DND-41 (cell line): ENCODE data around the gene KCNC4.

ENCODE experiments used
- ATAC-seq: fragments of 200-7000 bp; cut with Tn5 transposase; 3 replicates; pipeline ENCODE4 v1.9.1; 2021; ENCODE audit warnings: low read depth; ENCODE audit not compliant: insufficient read depth
- DNase-seq: peaks from one replicate; pipeline ENCODE4 v3.0.0-alpha.2; 2020
- H2AFZ ChIP-seq: 2 replicates; pipeline ENCODE4 v1.6.0; 2012; ENCODE audit warnings: low read depth, low read length
- H3K27ac ChIP-seq: 2 replicates; pipeline ENCODE4 v1.5.1; 2012; ENCODE audit warnings: low read length, inconsistent platforms
- H3K27me3 ChIP-seq: fragments of 200-600 bp; sonication (generic); 2 replicates; pipeline ENCODE4 v1.6.0; 2012; ENCODE audit warnings: low read length, mild to moderate bottlenecking, inconsistent platforms; ENCODE audit not compliant: insufficient read depth, poor library complexity
- H3K36me3 ChIP-seq: 2 replicates; pipeline ENCODE4 v1.5.1; 2012; ENCODE audit warnings: low read length, inconsistent platforms; ENCODE audit not compliant: insufficient read depth
- H3K4me1 ChIP-seq: 2 replicates; pipeline ENCODE4 v1.5.1; 2012; ENCODE audit warnings: mild to moderate bottlenecking, low read length; ENCODE audit not compliant: insufficient read depth
- H3K4me2 ChIP-seq: 2 replicates; pipeline ENCODE4 v1.6.0; 2012; ENCODE audit warnings: mild to moderate bottlenecking, moderate library complexity, low read length, inconsistent platforms; ENCODE audit not compliant: insufficient read depth
- H3K4me3 ChIP-seq, 2 experiments: fragments of 200-600 bp in 1 of 2; shearing (Covaris generic) in 1 of 2; 2 replicates each; pipeline ENCODE4 v1.5.1; 2012 to 2016; ENCODE audit warnings: inconsistent platforms in 2 of 2, low read length in 2 of 2, mild to moderate bottlenecking in 2 of 2, low read depth in 1 of 2, moderate library complexity in 1 of 2
- H3K79me2 ChIP-seq: 2 replicates; pipeline ENCODE4 v1.6.0; 2012; ENCODE audit warnings: low read length, inconsistent platforms; ENCODE audit not compliant: insufficient read depth
- H3K9ac ChIP-seq: 2 replicates; pipeline ENCODE4 v1.6.0; 2012; ENCODE audit warnings: low read depth, mild to moderate bottlenecking, inconsistent platforms, low read length, moderate library complexity
- H3K9me3 ChIP-seq: 2 replicates; pipeline ENCODE4 v1.5.1; 2012; ENCODE audit warnings: low read length, moderate library complexity, mild to moderate bottlenecking, inconsistent platforms; ENCODE audit not compliant: insufficient read depth, severe bottlenecking
- H4K20me1 ChIP-seq: 2 replicates; pipeline ENCODE4 v1.6.0; 2012; ENCODE audit warnings: low read length; ENCODE audit not compliant: insufficient read depth
- EZH2 ChIP-seq: IDR thresholded peaks from 3 replicates; pipeline ENCODE4 v1.6.1; 2012; ENCODE audit warnings: borderline replicate concordance, low read depth, mild to moderate bottlenecking, moderate library complexity, low read length, inconsistent platforms; ENCODE audit not compliant: severe bottlenecking
- TF ChIP-seq, protein P1 (sequence below): IDR thresholded peaks from 2 replicates; pipeline ENCODE4 v1.5.1; 2012; ENCODE audit warnings: borderline replicate concordance, low read length, moderate library complexity, mild to moderate bottlenecking; ENCODE audit not compliant: poor library complexity, severe bottlenecking; ENCODE audit errors: extremely low read depth

Gene KCNC4

DNA sequence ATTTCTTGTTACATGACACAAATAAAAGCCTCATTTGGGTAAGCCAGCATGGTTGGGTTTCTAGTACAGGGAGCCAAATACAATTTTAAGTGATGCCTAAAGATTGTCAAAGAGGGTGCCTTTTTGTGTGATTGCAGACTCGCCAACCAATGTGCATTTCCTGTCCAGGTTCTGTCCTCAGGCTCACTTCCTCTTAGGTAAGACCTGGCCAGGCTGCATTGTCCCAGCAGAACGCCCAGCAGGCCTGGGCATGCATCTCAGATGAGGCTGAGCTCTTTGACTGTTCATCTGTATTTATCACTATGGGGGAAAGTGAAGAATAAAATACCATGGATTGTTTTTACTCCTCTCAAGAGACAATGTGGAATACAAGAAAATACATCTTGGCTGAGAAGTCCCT is 49.7 kb downstream of the KCNC4 start:
- Histone ChIP-seq H3K4me3 (no peak overlapping the region), H3K79me2 (no peaks in the 10 kb centered on the region), H3K4me1 (no peaks in the 10 kb centered on the region), H3K9ac (no peak overlapping the region), H3K27ac (no peak overlapping the region), H3K27me3 (peaks cover 8% of the 10 kb centered on the region), H4K20me1 (no peaks in the 10 kb centered on the region; the same call in 1 of the 2 replicates), H3K9me3 (no peaks in the 10 kb centered on the region), H3K36me3 (no peaks in the 10 kb centered on the region), H3K4me2 (no peak overlapping the region), H2AFZ (no peak overlapping the region)
- DNase-seq: no peak
- no peak for TF ChIP-seq EZH2
- TF ChIP-seq, protein P1, sequence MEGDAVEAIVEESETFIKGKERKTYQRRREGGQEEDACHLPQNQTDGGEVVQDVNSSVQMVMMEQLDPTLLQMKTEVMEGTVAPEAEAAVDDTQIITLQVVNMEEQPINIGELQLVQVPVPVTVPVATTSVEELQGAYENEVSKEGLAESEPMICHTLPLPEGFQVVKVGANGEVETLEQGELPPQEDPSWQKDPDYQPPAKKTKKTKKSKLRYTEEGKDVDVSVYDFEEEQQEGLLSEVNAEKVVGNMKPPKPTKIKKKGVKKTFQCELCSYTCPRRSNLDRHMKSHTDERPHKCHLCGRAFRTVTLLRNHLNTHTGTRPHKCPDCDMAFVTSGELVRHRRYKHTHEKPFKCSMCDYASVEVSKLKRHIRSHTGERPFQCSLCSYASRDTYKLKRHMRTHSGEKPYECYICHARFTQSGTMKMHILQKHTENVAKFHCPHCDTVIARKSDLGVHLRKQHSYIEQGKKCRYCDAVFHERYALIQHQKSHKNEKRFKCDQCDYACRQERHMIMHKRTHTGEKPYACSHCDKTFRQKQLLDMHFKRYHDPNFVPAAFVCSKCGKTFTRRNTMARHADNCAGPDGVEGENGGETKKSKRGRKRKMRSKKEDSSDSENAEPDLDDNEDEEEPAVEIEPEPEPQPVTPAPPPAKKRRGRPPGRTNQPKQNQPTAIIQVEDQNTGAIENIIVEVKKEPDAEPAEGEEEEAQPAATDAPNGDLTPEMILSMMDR: no peak
- ATAC-seq: no peak
